Measurements from ENCODE around the gene BAHCC1.
"Not testable (repeated sequence)": the region's sequence is repeated elsewhere in the genome, so short reads cannot be mapped to it uniquely, and the experiment has no call there.

BAHCC1 gene

DNA sequence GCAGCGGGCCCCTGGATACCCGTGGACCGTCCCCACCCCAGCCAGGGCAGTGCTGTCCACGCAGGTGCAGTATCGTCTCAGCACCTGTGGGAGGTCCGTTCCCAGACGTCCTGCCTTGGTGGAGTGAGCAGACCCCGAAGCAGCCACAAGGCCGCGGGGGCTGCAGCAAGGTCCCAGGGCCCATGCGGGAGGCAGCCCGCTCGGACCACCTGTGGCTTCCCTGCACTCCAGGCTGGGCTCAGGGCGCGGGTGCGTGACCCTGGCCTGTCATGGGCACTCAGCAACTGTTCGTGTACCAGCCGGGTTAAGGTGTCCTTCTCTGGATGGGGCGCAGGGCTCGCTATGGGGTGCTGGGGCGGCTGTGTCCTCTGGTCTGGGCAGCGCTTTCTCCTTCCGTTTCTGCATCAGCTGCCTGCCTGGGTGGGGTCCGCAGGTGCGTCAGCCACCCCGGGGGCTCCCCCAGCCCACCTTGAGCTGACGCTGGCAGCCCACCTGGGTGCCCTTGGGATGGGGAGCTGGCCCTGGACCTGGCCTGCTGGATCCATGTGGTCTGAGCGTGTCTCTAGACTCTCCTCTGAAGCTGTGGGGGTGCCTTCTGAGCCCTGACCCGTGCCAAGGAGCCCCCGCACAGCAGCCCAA, 18.4 kb downstream of the BAHCC1 start:
- DNase-seq (ENCODE audit: low spot score), result no peak

DNA sequence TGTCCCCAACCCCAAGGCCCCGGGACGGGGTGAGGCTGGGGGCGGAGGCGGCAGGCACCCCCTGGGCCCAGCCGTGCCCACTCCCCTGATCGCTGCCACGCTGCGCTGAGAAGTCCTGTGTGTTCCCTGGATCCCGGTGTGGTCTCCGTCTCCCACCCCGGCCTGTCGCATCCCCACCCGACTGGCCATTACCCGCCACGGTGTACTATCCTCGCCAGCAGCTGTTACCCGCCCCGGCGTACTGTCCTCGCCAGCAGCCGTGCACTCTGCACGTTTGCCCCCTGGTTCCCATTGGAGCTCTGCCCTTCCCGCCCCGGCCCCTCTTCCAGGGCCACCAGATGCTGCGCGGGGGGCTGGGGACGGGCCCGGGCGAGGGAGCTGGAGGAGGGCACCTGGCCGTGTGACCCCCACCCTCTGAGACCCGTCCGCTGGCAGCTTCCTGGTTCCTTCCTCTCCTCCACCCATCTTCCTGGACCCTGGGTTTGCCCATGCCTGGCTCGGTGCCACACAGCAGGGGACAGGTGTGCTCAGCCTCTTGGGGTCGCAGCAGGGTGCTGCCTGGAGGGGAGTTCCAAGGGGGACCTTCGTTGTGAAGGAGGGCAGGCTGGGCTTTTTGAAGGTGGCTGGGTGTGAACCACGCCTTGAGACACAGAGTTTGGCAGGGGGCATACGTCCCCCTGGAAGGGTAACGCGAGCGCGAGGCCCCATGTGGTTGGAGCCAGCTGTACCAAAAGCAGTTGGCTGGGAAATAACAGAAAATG, 19.7 kb downstream of the BAHCC1 start:
- DNase-seq (ENCODE audit: low spot score), result no peak

DNA sequence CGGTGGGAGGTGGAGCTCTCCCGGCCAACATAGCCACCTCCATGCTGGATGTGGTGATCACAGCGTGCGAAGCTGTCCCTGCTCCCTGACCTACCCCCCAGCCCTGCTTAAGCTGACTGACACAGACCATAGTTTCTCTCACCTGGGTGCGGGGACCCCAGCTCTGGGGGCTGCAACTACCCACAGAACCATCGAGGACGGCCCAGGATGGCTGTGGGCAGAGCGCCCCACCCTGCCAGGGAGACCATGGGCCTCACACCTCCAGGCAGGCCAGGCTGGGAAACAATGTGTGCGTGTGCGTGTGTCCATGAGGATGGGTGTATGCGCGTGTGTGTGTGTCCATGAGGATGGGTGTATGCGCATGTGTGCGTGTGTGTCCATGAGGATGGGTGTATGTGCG, 20.4 kb downstream of the BAHCC1 start:
- DNase-seq (ENCODE audit: low spot score), result no peak

DNA sequence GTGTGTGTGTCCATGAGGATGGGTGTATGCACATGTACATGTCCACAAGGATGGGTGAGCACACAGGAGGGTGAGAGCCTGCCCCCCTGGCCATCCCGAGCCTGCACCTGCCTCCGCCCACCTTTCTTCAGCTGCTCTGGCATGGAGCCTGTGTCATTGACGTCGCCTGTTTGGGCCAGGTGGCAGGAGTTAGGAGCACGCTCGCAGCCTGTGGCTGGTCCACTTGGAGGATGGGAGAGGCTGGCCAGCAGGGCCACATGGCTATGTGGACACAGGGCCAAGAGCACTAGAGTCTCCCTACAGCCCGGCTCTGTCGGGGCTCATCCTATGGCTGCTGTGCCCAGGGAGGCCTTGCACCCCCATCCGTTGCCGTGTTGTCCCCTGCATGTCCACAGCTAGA, 21.4 kb downstream of the BAHCC1 start:
- DNase-seq (ENCODE audit: low spot score), result no peak

DNA sequence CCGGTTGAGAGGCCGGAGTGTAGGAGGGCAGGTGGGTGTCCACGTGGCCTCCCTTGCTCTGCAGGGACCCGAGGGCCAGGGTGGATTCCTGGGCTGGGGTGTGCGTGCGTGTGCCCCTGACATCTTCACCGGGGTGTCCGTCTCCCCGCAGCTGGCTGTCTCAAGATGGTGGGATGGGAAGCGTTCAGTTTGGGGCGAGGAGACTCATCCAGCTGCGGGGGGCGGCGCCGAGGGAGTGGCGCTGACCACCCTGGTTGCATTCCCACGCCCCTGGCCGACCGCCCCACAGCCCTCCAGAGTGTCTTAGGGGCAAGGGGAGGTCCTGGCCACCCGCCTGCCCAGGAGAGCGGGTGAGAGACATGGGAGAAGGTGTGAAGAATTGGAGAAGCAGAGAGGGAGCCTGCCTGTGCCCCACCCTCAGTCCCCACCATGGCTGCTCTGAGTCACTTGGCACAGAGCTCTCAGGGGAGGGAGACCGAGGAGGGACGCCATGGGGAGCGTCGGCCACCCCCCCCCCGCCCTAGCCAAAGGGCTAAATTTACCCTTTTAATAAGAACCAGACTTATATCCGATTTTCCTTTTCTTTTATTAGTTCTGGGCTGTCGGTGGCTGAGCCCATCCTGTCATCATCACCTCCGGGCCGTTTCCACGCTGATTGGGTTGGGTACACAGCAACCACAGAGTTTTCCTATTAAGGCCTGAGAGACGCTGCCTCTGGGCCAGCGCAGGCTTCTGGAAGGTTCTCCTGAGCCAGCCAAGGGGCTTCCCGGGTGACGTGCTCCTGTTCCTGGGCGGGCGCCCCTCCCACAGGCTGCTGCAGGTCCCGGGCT, 22.0 kb downstream of the BAHCC1 start:
- no peak for DNase-seq (ENCODE audit: low spot score)

DNA sequence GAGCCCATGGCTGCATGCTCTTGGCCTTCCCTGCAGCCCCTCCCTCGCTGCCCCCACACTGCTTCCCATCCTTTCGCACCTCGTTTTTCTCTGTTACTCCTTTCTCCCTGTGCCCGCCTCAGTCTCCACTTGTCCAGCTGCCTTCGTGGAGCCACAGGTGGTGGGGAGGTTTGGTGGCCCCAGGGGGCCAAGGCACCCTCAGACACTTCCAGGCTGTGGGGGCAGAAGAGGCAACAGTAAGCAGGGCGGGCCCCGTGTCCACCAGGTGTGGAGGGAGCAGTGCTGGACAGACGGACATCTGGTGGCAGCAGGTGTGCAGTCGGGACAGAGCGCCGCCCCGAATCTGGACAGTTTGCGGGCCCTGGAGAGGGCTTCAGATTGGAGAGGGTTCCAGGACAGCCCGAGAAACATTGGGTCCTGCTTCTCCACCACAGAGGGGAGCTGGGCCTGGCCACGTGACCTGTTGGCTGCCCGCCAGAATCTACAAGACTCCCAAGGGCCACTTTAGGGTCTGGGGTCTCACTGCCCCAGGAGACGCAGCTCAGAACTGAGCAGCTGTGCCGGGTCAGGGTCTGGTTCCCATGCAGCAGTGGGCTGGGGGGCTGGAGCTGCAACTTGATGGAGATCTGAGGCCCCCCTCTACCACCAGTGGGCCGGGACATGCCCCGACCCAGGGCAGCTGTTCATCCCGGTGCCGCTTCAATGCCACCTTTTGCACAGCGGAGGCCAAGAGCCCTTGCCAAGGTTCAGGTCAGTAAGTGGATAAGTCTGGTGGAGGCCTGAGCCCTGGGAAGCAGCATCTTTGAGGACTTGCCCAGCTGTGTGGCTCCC, 22.8 kb downstream of the BAHCC1 start:
- DNase-seq (ENCODE audit: low spot score), result no peak

DNA sequence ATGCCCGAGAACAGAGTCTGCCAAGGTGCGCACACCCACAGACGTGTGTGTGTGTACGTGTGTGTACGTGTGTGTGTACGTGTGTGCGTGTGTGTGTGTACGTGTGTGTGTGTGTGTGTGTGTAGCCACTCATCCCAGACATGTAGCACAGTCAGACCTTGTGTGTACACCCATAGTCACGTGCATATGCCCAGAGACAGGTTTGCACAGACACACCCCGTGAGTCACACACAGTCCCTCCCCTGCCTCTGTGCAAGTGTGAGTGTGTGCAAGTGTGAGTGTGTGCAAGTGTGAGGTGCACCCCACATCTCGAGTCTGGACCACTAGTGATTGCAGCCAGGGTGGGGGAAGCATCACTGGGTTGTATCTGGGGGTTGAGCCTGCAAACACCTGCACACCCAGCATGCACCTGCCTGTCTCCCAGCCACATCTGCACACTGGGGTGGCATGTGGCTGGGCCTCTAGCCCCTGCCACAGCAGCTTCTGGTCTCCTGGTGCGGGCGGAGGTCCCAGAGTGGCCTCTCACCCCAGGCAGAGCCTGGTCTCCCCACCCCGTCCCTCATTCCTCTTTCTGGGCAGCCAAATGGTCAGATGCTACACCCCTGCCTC, 23.6 kb downstream of the BAHCC1 start:
- peak; percentile 40 for DNase-seq (ENCODE audit: low spot score)

DNA sequence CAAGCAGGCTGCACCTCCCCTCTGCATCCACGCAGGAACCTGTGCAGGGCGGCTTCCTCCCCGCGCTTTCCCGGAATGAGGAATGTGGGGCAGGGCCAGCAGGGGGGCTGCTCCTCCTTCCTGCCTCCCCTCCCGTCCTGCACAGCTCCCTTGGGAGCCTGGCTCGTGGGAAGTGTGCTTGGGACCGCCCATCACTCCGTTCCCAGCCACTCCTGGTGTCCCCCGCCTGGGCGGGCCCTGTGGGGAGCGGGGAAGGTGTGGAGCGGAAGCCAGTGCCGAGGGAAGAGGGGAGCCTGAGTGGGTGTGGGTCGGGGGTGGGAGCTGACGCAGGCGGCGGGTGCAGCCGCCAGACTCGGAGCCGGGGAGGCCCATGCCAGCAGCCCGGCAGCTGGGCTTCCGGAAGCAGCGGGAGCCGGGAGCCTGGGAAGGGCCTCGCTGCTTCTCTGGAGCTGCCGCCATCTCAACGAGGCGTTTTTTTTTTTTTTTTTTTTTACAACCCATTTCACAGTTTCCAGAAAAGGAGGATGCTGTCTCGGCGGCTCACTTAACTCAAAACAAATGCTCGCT, 24.1 kb downstream of the BAHCC1 start:
- peak; percentile 89 for DNase-seq (ENCODE audit: low spot score)

DNA sequence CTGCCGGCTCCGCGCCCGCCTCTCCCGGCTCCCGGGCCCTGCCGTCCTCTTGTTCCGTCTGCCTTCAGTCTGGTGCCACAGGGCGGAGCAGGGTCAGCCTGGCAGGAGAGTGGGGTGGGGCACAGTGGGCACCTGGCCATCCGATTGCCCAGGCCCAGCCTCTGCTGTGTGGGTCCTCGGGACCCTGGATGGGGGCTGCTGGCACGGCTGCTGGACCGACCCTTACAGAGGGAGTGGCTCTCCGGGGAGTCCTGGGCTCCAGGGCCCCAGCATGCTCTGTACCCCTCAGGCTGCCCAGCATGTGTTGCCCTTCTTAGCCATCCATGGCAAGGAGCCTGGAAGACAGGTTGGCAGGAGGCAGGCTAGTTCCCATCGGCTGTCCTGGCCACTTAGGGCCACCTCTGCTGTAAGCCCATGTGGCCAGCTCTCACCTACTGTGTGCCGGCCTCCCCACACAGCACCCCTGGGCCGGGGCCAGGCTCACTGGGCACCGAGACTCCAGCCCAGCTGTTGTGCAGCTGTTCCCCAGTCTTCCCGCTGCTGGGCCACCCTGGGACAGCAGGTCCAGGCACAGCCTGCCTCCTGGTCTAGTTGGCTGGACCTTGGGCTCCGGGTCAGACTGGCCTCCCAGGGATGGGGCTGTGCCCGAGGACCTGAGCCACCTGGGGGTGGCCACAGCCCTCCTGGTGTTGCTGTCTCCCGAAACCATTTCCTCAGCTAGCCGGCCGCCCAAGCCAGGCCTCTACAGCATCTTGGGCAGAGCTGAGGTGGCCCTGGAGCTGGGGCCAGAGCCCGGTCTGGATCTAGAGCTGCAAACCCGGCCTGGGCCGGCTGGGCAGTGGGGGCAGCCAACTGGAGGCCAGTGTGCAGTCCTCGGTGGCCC, 24.9 kb downstream of the BAHCC1 start:
- DNase-seq (ENCODE audit: low spot score), result no peak

DNA sequence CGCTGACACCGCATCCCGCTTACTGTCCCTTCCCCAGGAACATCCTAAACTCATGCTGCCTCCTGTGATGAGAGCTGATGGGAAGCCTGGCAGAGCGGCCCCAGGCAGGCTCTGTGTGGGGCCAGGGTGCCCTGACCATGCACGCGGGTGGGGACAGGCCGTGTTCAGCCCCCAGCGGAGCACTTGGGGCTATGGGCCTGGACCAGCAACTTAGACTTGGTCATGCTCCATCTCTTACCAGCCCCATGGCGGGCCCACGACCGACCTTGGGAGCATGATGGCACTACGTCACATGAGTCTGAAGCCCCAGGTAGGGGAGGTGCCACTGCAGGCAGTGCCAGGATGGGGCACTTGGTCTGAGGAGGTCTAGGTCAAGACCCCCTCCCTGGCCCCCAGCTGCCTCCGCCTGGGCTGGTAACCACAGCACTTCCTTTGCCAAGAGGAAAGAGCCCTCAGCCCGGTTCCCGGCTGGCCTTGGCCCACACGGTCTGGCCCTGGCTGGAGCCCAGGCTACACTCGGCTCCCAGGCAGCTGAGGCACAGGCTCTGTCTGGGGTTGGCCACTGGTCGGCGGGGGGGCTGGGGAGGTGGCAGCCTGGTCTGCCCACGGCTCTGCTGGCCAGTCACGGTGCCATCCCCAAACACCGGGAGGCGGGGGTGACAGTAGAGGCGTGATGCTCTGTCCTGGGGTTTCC, 25.7 kb downstream of the BAHCC1 start:
- DNase-seq (ENCODE audit: low spot score), result no peak

DNA sequence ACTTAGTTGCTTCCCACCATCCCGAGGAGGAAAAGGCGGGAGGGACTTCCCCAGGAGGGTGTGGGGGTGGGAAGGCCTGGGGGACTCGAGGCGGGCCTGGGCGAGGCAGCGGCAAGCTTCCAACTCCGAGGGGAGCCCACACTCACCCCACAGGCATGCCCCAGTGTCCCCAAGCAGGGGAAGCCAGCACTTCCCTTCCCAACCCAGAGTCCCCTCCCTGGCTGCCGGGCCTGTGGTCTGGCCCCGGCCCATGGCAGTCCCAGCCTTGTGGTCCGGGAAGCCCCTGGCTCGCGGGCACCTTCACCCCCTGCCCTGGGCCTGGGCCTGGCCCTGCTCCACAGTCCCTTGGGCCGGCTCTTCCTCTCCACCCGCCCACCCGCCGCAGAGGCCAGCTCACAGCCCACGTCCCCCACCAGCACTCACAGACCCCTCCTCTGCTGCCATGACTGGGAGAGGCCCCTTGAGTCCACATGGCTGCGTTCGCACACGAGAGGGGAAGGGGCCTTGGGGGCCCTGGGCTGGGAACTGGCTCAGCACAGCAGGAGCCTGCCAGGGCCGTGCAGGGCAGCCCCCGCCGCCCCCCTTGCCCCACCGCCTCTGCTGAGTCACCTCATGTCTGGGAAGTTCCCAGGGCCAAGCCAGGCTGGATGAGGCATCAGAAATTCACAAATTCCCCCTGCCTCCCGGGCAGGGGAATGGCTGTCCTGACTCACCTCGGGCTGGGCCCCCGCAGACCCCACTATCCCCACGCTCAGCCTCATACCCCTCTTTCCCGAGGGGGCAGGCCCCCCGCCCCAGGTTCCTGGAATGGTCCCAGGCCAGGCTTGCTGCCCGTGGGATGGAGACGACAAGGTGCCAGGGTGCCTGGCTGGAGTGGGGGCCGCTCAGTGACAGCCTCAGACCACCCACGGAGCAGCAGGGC, 27.8 kb downstream of the BAHCC1 start:
- peak; percentile 96 for DNase-seq (ENCODE audit: low spot score)

DNA sequence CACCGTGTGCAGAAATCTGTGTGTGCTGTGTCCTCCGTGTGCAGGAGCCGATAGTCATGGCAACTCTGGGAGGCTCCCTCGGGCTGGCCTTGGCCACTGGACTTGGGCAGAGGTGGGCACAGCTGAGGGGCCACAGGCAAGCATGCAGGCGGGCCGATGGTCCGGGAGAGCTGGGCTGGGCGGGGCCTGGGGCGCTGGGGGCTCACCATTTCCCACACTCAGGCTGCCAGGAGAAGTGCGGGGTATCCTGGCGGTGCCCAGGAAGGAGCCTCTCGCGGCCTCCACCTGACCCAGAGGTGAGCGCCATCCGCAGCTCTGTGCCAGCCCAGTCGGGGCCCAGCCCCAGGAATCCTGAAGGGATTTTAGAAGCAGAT, 28.4 kb downstream of the BAHCC1 start:
- DNase-seq (ENCODE audit: low spot score), result no peak

DNA sequence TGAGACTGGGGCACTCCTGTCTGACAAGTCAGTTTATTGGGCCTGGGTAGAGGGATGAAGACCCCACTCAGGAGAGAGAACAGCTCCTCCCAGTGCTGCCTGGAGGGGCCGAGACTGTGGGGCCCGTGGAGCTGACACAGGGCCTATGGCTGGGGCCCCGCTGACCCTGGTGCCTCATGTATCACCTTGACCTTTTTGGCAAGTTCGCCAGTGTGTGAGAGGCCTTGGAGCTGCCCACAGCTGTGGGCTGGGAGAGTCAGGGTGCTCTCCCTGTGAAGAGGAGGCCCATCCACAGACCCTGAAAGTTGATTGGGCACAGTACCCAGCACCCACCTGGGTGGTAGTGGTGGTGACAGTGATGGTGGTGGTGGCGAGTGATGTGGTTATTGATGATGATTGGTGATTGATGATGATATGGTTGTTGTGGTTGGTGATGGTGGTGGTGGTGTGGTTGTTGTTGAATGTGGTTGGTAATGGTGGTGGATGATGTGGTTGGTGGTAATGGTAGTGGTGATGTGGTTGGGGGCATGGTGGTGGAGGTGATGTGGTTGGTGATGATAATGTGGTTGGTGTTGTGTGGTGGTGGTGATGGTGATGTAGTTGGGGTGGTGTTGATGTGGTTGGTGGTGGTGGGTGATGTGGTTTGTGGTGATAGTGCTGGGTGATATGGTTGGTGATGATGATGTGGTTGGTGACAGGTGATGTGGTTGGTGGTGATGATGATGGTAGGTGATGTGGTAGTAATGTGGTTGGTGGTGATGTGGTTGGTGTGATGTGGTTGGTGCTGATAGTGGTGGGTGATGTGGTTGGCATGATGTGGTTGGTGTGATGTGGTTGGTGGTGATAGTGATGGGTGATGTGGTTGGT, 29.1 kb downstream of the BAHCC1 start:
- DNase-seq (ENCODE audit: low spot score), result peak; percentile 33

DNA sequence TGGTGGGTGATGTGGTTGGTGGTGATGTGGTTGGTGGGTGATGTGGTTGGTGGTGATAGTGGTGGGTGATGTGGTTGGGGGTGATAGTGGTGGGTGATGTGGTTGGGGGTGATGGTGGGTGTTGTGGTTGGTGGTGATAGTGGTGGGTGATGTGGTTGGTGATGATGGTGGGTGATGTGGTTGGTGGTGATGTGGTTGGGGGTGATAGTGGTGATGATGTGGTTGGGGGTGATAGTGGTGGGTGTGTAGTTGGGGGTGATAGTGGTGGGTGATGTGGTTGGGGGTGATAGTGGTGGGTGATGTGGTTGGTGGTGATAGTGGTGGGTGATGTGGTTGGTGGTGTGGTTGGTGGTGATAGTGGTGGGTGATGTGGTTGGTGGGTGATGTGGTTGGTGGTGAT, 29.8 kb downstream of the BAHCC1 start:
- DNase-seq (ENCODE audit: low spot score), result not testable (repeated sequence)

DNA sequence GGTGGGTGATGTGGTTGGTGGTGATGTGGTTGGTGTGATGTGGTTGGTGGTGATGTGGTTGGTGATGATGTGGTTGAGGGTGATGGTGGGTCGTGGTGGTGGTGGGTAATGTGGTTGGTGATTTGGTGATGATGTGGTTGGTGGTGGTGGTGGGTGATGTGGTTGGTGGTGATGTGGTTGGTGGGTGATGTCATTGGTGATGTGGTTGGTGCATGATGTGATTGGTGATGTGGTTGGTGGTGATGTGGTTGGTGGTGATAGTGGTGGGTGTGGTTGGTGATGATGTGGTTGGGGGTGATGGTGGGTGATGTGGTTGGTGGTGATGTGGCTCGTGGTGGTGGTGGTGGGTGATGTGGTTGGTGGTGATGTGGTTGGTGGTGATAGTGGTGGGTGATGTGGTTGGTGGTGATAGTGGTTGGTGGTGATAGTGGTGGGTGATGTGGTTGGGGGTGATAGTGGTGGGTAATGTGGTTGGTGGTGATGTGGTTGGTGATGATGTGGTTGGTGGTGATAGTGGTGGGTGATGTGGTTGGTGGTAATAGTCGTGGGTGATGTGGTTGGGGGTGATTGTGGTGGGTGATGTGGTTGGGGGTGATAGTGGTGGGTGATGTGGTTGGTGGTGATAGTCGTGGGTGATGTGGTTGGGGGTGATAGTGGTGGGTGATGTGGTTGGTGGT, 30.6 kb downstream of the BAHCC1 start:
- not testable (repeated sequence) for DNase-seq (ENCODE audit: low spot score)

DNA sequence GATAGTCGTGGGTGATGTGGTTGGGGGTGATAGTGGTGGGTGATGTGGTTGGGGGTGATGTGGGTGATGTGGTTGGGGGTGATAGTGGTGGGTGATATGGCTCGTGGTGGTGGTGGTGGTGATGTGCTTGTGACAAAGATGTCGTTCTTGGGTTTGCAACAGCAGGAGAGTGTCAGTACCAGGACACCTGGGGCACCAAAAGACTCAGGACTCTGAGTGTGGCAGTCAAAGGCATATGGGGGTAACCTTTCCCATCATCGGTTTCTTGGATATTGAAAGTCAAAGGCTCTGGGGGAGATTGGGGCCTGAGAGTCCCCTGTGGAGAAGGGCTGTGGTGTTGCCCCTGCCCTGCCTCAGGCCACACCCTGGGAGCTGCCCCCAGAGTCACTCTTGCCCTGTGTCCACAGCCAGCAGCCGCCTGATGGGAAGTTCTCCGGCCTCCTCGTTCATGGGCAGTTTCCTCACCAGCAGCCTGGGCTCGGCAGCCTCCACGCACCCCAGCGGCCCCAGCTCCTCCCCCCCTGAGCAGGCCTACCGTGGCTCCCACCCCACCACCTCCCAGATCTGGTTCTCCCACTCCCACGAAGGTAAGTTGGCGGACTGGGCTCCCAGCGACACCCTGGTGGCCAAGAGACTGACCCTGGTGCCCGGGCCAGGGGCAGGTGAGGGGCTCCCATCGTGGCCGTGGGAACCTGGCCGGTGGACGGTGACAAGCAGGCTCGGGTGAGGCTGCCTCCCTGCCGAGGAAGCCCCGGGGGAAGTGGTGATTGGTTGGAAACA, 31.3 kb downstream of the BAHCC1 start:
- DNase-seq (ENCODE audit: low spot score), result no peak

Measured in kidney tubule cell (primary cell).